HG03039 (cell line): ENCODE results near the gene SH2B2.
"Not testable (repeated sequence)": the region's sequence is repeated elsewhere in the genome, so short reads cannot be mapped to it uniquely, and the experiment has no call there.

Experiments used
- ATAC-seq: cut with Tn5 transposase; IDR thresholded peaks from one replicate; pipeline ENCODE4 v1.9.1; 2021; ENCODE audit warnings: mild to moderate bottlenecking, moderate library complexity; ENCODE audit not compliant: unreplicated experiment

The SH2B2 gene

GRCh38 chr7:102327183-102327582, 40.5 kb downstream of the SH2B2 start:
- not testable (repeated sequence) for ATAC-seq

- ATAC-seq: not testable (repeated sequence)
These were observed 42.2 kb downstream of the SH2B2 start for GRCh38 chr7:102328863-102329262.

- ATAC-seq: not testable (repeated sequence)
These were observed 42.7 kb downstream of the SH2B2 start for GRCh38 chr7:102329366-102329765.

- not testable (repeated sequence) for ATAC-seq
These were observed 44.2 kb downstream of the SH2B2 start for GRCh38 chr7:102330666-102331460.

GRCh38 chr7:102335574-102335973, 48.9 kb downstream of the SH2B2 start:
- ATAC-seq: not testable (repeated sequence)

GRCh38 chr7:102337002-102337401, 50.3 kb downstream of the SH2B2 start:
- ATAC-seq: not testable (repeated sequence)

- ATAC-seq: not testable (repeated sequence)
These were observed 50.8 kb downstream of the SH2B2 start for GRCh38 chr7:102337420-102337819.

GRCh38 chr7:102340599-102341368, 54.1 kb downstream of the SH2B2 start:
- not testable (repeated sequence) for ATAC-seq

GRCh38 chr7:102346983-102347382, 60.3 kb downstream of the SH2B2 start:
- ATAC-seq: not testable (repeated sequence)

GRCh38 chr7:102356344-102356743, 69.7 kb downstream of the SH2B2 start, which contains the start of gene SPDYE6:
Gene SPDYE6, minus strand, starts transcription at chr7:102356444. Its CDS starts 421 bp downstream, at chr7:102356023.
- not testable (repeated sequence) for ATAC-seq

GRCh38 chr7:102363549-102364393, 77.1 kb downstream of the SH2B2 start:
- ATAC-seq: peak; percentile 97

- not testable (repeated sequence) for ATAC-seq
These were observed 77.8 kb downstream of the SH2B2 start for GRCh38 chr7:102364394-102364886.

GRCh38 chr7:102365390-102365789, 78.7 kb downstream of the SH2B2 start:
- not testable (repeated sequence) for ATAC-seq

GRCh38 chr7:102370038-102370437, 83.4 kb downstream of the SH2B2 start:
- ATAC-seq: not testable (repeated sequence)
